HL-60/S4 treated with retinoic acid at 250 ng/mL for 4 days and 3 days (cell line): ENCODE measurements around the gene ZDHHC24.
"Not testable (repeated sequence)": the region's sequence is repeated elsewhere in the genome, so short reads cannot be mapped to it uniquely, and the experiment has no call there.

ENCODE experiments used
- in situ Hi-C: fragments of 300-500 bp; cut with MboI; formaldehyde crosslinking; loops from 2 replicates; pipeline ENCODE4 v1.7.0; 2022; ENCODE audit warnings: low sequenced_read_pairs

Gene ZDHHC24

DNA sequence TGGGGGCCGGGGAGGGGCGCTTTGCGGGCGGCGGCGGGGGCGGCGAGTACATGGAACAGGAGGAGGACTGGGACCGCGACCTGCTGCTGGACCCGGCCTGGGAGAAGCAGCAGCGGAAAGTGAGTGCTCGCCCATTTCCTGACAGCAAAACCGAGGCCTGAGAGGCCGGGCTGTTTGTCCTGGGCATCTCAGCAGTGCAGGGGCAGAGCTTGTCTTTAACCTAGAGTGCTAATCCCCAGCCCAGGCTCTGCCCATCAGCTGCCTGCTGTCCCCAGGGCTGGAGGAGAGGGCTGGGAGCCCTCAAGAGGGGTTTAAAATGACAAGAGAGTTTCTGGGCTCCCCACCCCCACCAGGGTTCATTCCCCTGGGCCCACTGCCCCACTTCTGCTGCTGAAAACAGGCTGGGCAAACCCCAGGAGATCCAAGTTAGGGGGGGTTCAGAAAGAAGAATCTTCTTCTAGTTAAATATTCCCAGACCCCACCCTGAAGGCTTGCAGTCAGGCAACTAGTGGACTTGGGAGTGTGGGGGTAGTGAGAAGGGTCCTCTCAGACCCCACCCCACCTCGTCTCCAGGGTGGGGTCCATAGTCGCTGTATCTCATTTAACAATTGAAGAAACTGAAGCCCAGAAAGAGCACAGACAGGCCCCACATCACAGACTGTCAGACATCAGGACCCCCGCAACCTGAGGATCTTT is 1.3 kb upstream of the ZDHHC24 start:
- in situ Hi-C loops: no loop called here

- in situ Hi-C loops: no loop called here
Observed at GRCh38 chr11:66546368-66546965, 619 bp upstream of the ZDHHC24 start, which contains the start of gene ACTN3. TSS of gene ACTN3 (plus strand) at chr11:66546903. CDS start at chr11:66546938, 35 bp downstream.

DNA sequence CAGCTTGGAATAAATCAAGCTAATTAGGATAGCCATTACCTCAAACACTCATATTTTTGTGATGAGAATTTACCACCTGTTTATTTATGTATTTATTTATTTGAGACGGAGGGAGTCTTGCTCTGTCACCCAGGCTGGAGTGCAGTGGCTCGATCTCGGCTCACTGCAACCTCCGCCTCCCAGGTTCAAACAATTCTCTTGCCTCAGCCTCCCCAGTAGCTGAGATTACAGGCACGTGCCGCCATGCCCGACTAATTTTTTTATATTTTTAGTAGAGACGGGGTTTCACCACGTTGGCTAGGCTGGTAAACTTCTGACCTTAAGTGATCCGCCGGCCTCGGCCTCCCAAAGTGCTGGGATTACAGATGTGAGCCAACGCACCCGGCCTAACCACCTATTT is 896 bp downstream of the ZDHHC24 start:
- in situ Hi-C loops: not testable (repeated sequence)

DNA sequence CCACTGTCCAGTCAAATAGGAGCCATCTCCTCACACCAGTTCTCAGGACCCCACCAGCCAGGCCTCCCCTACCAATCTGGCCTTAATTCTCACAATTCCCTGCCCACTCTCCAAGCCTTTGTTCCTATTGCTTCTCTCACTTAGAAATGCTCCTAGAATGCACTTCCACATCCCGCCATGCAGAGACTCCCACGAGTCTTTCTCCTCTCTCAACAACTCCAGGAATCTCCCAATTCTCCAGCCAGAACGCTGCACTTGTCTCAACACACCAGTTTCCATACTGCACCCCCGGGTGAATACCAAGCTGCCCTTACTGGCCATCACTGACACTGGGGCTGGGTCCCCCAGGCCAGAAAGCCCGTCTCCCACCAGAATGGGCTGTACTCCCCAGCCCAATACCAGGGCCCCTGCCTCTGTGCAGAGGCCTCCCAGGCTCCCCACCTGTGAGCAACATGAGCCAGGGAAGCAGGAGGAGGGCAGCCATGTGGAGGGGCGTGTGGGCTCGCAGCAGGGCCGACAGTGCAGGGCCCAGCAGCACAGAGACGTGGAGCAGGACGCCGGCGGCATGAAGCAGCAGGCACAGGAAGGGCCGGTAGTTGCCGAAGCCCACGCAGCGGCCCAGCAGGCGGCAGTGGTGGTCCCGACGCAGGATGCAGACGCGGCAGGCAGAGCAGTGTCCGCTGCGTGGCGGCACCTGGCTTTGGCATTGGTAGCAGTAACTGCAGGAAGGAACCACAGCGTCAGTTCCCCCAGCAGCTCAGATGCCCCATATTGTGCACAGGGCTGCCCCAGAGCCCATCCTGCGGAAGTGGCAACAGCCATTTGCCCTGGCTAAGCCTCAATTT is 2.4 kb downstream of the ZDHHC24 start:
- in situ Hi-C loops: no loop called here

DNA sequence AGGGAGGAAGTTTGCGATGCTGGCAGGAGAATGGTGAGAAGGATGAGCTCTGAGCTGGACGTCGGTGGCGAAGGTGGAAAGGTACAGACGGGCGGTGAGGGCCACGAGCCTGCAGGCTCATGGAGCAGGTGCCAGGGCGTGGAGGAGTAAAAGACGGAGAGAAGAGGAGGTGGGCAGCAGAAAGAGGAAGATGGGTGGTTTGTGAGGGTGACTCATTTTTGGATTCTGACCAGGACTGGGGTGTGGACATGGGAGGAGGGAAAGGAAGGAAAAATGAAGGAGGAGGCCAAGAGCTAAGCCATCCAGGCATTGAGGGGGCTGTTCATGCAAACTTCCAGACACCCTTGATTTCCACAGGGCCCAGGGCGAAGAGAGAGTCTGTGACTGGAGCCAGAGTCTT is 3.5 kb downstream of the ZDHHC24 start:
- in situ Hi-C loops: no loop called here

GRCh38 chr11:66541892-66542291 is 4.0 kb downstream of the ZDHHC24 start:
- in situ Hi-C loops: no loop called here

- in situ Hi-C loops: not testable (repeated sequence)
Observed at GRCh38 chr11:66540598-66540997, 5.2 kb downstream of the ZDHHC24 start.

- in situ Hi-C loops: no loop called here
Observed at GRCh38 chr11:66539870-66540213, 6.0 kb downstream of the ZDHHC24 start.

DNA sequence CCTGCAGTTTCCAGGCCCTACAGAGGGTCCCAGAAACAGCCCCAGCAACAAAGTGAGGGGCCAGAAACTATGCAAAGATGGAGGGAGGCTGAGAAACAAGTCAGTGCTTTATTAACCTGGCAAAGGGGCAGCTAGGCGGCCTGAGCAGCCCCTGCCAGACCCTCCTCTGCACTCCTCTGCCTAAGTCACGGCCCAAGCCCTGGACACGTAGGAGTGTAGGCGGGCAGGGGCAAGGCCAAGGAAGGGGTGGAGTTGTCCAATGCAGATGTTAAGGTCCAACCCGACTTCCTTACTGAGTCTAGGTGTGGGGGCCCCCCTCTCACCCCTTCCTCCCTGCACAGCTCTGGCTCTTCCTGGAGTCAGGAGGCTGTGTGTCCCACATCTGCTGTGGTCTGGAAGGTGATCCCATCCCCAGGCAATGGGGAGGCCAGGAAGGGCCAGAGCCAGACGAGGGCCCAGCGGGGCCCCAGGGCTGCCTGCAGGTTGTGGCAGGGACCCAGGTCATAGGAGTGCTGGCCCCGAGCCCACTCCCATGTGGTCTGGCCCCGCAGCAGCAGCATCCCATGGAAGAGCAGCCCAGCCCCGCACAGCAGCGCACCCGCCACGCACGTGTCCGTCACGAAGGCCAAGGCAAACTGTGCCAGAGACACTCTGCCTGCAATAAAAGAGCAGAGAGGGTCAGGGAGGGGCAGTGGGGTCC is 6.5 kb downstream of the ZDHHC24 start:
- in situ Hi-C loops: no loop called here

DNA sequence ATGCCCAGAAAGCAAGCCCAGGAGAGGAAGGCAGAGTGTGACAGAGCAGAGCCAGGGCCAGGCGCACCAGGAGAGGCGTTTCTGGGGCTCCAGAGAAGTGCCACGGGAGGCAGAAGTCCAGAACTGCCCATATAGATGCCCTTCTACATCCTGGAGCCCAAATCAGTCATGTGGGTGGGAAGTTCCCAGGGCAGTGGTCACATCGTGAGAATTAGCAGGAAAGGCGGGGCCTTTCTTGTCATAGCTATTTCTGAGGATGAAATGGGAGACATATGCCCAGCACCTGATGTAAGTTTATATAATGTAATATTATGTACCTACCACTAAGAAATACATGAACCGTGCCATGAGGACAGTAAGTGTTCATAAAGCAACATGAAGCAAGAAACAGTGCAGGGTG is 13.1 kb downstream of the ZDHHC24 start:
- in situ Hi-C loops: no loop called here

GRCh38 chr11:66531841-66532240 is 14.0 kb downstream of the ZDHHC24 start:
- in situ Hi-C loops: no loop called here

- in situ Hi-C loops: no loop called here
Observed at GRCh38 chr11:66530927-66531709, 14.7 kb downstream of the ZDHHC24 start.

GRCh38 chr11:66529655-66530054 is 16.2 kb downstream of the ZDHHC24 start:
- in situ Hi-C loops: no loop called here

GRCh38 chr11:66529069-66529468 is 16.8 kb downstream of the ZDHHC24 start:
- in situ Hi-C loops: no loop called here

- in situ Hi-C loops: no loop called here
Observed at GRCh38 chr11:66524304-66525040, 21.4 kb downstream of the ZDHHC24 start.

DNA sequence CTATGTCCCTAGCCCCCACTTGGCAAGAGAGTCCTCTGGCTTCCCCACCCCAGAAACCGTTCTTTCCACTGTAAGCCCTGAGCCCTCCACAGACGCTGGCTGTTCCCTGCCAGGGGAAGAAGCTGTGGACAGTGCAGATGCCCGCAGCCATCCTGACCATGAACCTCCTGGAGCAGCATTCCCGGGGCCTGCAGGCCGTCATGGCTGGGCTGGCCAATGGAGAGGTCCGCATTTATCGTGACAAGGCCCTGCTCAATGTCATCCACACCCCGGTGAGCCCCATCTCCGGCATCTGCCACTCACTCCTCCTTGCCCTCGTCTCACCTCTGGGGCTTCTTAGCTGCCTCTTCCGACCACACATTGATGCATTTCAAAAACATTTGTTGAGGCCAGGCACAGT is 22.2 kb downstream of the ZDHHC24 start:
- in situ Hi-C loops: no loop called here

GRCh38 chr11:66510990-66511339 is 34.9 kb downstream of the ZDHHC24 start:
- in situ Hi-C loops: no loop called here

GRCh38 chr11:66510271-66510989 is 35.4 kb downstream of the ZDHHC24 start, which contains the start of gene BBS1:
TSS of gene BBS1 (plus strand) at chr11:66510635. CDS start at chr11:66510660, 25 bp downstream.
- in situ Hi-C loops: no loop called here

GRCh38 chr11:66509131-66509561 is 36.7 kb downstream of the ZDHHC24 start:
- in situ Hi-C loops: no loop called here
